Spinal cord (tissue), 10 donors: ENCODE measurements around the gene KDM6A. TPM values are rescaled to one million over a fixed set of nuclear protein-coding genes. Genes with fewer than 3 reads are reported as not detected.

ENCODE experiments used
- DNase-seq, 6 donors: peaks; one replicate each; pipeline versions ENCODE4 v3.0.0 to v3.0.0-alpha.2; 2013 to 2015; ENCODE audit warnings: low spot score in 6 of 6, low read depth in 4 of 6
- H3K27ac ChIP-seq: one replicate; pipeline ENCODE4 v1.5.1; 2013; ENCODE audit warnings: low read depth, low read length, control low read depth
- H3K27me3 ChIP-seq: one replicate; pipeline ENCODE4 v1.6.1; 2013; ENCODE audit warnings: low read length; ENCODE audit not compliant: control insufficient read depth, insufficient read depth
- H3K36me3 ChIP-seq: one replicate; pipeline ENCODE4 v1.6.1; 2013; ENCODE audit warnings: low read length; ENCODE audit not compliant: control insufficient read depth, insufficient read depth
- H3K4me1 ChIP-seq: one replicate; pipeline ENCODE4 v1.6.1; 2013; ENCODE audit warnings: low read length; ENCODE audit not compliant: control insufficient read depth, insufficient read depth
- H3K4me3 ChIP-seq: one replicate; pipeline ENCODE4 v1.5.1; 2013; ENCODE audit warnings: low read depth, low read length, control low read depth
- H3K9me3 ChIP-seq: one replicate; pipeline ENCODE4 v1.6.1; 2013; ENCODE audit warnings: low read length; ENCODE audit not compliant: control insufficient read depth, insufficient read depth
- WGBS: methylation state at CpG from one replicate; pipeline ENCODE4 v1.1.5; 2013; ENCODE audit warnings: missing lambda C conversion rate; ENCODE audit not compliant: insufficient coverage; 5-methylcytosine and 5-hydroxymethylcytosine counted together
- polyA plus RNA-seq, 2 donors: library from polyadenylated mRNA; unstranded; fragments of 120-200 nt; gene quantifications; one replicate each; pipeline ENCODE4 v1.2.1, GENCODE V29; 2013; ENCODE audit not compliant: insufficient read length in 2 of 2
- total RNA-seq, 2 donors: library from RNA; depleted of rRNA in 1 of 2; stranded (reverse); fragments of 120-200 nt in 1 of 2; fragments of >200 nt in 1 of 2; gene quantifications; one replicate each; pipeline versions ENCODE4 v1.2.3 to v1.2.4, GENCODE V29; 2013 to 2014
- donor health status: healthy.

The KDM6A gene
- total and polyA plus RNA-seq, 4 donors: 17.4 to 62.8 (median 25.4) TPM

DNA sequence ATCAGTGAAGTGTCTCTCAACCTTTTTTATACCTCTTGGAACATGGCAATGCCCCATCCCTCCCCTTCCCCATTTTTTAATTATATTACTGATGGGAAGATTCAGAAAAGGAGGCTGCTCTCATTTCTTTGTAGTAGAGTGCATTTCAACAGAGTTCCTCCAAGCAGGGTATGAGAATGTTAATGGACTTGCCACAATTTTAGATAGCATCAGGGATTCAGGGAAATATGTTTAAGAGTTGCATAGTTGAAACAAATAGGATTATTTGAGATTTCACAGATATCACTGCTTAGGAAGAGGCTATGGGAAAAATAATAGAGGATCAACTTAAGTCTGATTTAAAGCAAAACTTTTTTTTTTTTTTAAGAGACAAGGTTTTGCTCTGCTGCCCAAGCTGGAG lies 281.5 kb downstream of the KDM6A start:
- Histone ChIP-seq H3K27ac (no peak overlapping the region), H3K27me3 (peaks cover 15% of the 10 kb centered on the region), H3K9me3 (no peaks in the 10 kb centered on the region), H3K4me3 (no peak overlapping the region), H3K4me1 (no peaks in the 10 kb centered on the region), H3K36me3 (no peaks in the 10 kb centered on the region)
- DNase-seq: no peak

DNA sequence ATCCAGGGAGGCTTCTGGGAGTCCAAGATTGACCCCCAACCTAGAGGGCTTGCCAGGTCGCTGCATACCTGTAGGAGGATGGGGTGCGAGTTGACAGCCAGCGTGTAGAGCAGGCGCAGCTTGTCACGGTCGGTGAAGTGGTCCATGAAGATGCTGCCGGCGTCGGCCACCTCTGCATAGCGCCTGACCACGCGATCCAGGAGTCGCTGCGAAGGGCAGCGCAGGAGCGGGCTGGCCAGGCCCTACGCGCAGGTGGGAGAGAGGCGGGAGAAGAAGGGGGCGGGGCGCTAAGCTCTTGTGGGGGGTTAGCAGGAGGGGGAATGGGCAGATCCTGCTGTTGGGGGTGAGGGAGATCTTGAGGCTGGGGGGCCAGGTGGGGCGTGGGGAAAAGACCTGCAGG lies 284.7 kb downstream of the KDM6A start:
- 69% methylated on average over 19 of the region's 22 CpGs for WGBS
- DNase-seq: no peak

More for the DNA sequence above, 284.7 kb downstream of the KDM6A start:
- H3K4me3 ChIP-seq: no peak overlapping the region
- H3K4me1 ChIP-seq: no peaks in the 10 kb centered on the region
- H3K9me3 ChIP-seq: peaks cover 6% of the 10 kb centered on the region
- no peaks in the 10 kb centered on the region for H3K36me3 ChIP-seq
- H3K27me3 ChIP-seq: peaks cover 12% of the 10 kb centered on the region
- no peak overlapping the region for H3K27ac ChIP-seq

Other genes with a start within 250 kb of the KDM6A start
- not detected for gene DUSP21, start 29.2 kb upstream of the KDM6A start, total RNA-seq
- gene DUSP21, start 29.2 kb upstream of the KDM6A start, polyA plus RNA-seq: not detected